ENCODE measurements around the gene SEMA3G.

The SEMA3G gene

DNA sequence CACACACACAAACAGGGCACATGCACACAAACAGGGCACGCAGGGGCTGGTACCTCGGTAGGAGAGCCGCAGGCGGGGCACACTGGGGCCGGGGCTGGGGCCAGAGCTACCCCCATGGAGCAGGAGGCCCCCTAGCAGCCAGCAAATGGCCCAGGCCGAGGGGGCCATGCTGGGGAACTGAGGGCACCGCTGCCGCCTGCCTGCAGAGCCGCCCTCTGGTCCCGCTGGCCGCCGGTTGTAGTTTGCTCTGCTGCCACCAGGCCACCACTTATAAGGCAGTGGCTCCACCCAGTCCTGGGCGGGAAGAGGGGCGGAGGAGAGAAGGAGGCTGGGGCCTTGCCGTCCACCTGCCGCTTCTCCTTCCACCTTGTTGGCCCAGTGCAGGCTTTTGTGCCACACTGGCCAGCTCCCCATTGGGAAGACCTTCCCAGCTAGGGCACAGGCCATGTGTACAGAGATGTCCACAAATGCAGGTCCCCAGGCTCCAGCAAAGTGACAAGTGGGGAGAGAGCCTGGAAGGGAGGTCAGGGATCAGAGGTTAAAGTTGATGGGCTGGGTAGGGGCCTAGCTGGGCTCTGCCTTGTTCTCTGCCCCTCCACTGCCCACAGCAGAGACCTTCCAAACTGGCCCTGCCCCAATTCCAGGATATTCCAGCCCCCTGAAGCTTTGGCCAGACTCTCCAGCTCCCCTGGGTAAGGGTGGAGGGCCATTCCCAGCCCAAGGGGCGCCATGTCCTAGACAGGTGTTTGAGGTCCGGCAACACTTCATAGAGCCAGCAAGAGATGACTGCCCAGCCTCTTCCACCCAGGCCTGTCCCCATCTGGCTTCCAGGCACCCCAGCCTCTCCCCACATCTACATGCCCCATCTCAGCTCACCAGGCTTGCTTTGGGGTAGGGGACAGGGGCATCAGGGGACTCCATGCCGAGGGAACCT lies at the start of gene SEMA3G:
Gene SEMA3G (minus strand): TSS at position 244 of the 934 bp plus-strand sequence. CDS start 76 bp downstream, at position 168.
- peak; percentile 92 for DNase-seq

DNA sequence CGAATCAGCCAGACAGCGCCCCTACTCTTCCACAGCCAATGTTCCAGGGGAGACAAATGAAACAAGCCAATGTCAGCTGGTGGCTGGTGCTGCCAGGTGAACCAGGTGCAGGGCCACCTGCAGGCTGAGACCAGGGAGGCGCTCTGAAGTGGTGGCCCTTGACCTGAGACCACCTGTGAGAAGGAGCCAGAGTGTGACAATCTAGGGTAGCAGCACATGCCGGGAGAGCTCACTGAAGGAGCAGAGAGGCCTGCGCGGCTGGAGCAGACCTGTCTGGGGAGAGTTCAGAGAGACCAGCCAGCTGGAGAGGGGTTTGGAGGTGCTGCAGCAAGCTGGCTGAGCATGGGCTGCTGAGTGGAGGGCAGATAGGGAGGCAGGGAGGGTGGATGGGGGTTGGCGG lies 49.5 kb upstream of the SEMA3G start:
- no peak for DNase-seq

DNA sequence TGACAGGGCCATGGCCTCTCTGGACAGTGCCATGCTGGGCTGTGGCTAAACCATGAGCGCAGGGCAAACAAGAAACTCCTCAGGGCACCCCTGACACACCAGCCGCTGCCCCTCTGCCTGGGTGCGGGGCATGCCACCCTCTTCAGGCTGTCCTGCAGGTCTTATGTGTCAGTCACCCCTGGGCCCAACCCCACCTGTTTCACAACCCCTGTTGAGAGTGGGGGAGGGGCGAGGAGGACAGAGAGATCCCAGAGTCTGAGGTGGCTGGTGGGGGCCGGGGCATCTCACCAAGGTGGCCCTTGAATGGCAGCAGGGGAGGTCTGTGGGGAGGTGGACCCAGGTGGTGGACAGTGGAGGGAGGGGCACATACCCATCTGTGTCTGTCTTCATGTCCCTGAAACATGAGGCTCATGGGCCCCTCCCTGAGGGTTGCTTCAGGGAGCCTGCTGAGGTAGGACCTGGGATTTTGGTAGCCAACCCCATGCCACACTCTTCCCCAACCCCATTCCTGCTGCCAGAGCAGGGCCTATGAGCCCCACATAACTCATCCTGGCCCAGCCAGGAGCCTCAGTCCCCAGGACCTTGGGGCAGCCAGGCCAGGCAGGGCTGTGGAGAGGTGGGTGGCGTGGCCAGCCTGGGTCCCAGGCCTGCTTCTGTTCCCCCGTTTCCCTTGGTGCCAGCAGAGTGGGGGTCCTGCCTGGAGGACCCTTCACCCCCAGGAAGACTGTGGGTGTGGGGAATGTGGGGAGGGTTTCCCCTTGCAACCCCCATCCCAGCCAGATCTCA lies 48.5 kb upstream of the SEMA3G start:
- DNase-seq, result no peak

DNA sequence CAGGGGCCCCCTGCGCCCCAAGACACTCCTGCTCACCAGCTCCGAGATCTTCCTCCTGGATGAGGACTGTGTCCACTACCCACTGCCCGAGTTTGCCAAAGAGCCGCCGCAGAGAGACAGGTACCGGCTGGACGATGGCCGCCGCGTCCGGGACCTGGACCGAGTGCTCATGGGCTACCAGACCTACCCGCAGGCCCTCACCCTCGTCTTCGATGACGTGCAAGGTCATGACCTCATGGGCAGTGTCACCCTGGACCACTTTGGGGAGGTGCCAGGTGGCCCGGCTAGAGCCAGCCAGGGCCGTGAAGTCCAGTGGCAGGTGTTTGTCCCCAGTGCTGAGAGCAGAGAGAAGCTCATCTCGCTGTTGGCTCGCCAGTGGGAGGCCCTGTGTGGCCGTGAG lies 47.2 kb upstream of the SEMA3G start:
- no peak for DNase-seq

DNA sequence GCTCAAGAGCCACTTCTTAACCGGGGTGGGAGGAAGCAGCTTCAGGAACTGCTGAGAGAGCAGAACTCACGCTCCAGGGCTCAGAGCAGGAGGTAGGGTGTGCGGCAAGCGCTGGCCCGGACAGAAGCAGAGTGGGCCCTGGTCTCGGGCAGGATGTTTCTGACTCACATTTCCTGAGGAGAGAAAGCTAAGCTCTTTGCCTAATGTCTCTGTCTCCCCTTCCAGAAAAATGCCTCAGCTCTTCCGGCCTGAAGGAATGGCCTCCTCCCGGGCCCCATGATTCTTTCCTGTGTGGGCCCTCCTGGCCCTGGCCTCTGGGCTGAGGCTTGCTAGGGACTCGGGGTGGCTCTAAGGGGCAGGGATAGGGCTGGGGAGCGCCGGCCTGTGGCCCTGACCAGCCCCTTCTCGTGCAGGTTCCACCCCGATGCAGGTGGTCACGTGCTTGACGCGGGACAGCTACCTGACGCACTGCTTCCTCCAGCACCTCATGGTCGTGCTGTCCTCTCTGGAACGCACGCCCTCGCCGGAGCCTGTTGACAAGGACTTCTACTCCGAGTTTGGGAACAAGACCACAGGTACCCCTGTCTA lies 46.1 kb upstream of the SEMA3G start:
- DNase-seq, result no peak

DNA sequence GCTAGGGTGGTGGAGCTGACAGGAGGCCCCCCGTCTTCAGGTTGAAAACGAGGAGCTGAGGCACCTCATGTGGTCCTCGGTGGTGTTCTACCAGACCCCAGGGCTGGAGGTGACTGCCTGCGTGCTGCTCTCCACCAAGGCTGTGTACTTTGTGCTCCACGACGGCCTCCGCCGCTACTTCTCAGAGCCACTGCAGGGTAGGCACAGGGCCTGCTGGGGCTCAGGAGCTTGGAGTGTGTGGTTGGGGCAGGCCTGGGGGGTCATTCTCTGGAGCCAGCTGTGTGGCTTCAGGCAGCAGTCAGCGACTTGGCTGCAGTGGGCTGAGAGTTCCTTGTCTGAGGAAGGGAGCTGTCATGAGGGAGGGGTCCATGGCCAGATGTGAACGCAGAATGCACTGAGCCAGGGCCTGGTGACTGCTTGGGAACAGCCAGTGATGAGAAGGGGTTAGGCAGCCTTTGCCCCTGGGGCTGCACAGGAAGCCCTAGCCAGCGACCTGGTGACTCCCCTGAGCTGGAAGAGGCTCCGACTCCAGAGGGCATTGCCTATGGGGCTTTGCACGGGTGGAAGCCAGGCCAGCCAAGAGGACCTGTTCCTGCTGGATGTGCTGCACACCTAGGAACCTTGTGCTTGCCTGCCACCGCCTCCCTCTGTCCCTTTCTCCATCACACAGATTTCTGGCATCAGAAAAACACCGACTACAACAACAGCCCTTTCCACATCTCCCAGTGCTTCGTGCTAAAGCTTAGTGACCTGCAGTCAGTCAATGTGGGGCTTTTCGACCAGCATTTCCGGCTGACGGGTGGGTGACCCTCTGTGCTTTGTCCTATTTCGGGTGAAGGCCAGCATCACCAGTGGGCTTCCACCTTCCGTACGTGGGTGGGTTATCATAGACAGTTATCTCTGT lies 45.4 kb upstream of the SEMA3G start:
- no peak for DNase-seq

DNA sequence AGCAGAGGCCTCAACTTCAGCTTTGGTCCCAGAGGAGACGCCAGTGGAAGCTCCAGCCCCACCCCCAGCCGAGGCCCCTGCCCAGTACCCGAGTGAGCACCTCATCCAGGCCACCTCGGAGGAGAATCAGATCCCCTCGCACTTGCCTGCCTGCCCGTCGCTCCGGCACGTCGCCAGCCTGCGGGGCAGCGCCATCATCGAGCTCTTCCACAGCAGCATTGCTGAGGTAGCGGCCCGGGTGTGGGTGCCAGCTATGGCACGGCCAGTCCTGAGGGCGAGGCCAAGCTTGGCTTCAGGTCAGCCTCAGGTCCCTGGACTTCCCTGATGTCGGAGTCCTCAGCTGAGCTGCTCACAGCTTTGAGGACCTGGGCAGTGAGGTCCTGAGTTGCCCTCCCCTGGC lies 44.5 kb upstream of the SEMA3G start:
- DNase-seq, result no peak

DNA sequence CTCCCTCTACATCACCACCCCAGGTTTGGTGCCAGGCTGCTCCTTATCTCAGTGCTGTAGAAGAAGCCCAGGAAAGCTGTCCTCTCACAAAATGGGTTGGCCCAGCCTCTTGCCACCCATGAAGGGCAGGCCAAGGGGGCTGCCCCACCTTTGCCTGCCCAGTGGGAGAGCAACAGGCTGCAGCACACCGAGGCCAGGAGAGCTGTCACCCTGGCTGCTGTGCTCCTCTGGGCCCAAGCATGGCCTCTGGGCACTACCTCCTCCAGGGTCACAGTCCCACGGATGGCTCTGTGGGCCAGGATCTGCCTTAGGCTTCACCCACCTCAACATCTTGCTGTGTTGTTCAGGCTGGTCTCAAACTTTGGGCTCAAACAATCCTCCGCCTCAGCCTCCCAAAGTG lies 43.8 kb upstream of the SEMA3G start:
- no peak for DNase-seq

DNA sequence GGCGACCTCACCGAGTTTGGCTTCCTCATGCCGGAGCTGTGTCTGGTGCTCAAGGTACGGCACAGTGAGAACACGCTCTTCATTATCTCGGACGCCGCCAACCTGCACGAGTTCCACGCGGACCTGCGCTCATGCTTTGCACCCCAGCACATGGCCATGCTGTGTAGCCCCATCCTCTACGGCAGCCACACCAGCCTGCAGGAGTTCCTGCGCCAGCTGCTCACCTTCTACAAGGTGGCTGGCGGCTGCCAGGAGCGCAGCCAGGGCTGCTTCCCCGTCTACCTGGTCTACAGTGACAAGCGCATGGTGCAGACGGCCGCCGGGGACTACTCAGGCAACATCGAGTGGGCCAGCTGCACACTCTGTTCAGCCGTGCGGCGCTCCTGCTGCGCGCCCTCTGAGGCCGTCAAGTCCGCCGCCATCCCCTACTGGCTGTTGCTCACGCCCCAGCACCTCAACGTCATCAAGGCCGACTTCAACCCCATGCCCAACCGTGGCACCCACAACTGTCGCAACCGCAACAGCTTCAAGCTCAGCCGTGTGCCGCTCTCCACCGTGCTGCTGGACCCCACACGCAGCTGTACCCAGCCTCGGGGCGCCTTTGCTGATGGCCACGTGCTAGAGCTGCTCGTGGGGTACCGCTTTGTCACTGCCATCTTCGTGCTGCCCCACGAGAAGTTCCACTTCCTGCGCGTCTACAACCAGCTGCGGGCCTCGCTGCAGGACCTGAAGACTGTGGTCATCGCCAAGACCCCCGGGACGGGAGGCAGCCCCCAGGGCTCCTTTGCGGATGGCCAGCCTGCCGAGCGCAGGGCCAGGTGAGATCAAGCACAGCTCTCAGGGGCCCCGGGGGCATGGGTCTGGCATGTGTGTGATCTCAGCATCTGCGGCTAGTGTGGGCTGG lies 43.1 kb upstream of the SEMA3G start:
- DNase-seq, result no peak

DNA sequence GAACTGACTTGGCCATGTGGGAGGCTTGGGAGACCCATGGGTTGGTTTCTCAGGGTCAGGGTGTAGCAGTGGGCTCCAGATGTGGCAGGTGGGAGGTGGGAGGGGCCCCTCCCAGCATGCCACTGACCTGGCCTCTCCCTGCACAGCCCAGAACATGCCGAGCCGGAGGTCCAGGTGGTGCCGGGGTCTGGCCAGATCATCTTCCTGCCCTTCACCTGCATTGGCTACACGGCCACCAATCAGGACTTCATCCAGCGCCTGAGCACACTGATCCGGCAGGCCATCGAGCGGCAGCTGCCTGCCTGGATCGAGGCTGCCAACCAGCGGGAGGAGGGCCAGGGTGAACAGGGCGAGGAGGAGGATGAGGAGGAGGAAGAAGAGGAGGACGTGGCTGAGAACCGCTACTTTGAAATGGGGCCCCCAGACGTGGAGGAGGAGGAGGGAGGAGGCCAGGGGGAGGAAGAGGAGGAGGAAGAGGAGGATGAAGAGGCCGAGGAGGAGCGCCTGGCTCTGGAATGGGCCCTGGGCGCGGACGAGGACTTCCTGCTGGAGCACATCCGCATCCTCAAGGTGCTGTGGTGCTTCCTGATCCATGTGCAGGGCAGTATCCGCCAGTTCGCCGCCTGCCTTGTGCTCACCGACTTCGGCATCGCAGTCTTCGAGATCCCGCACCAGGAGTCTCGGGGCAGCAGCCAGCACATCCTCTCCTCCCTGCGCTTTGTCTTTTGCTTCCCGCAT lies 42.3 kb upstream of the SEMA3G start:
- no peak for DNase-seq

DNA sequence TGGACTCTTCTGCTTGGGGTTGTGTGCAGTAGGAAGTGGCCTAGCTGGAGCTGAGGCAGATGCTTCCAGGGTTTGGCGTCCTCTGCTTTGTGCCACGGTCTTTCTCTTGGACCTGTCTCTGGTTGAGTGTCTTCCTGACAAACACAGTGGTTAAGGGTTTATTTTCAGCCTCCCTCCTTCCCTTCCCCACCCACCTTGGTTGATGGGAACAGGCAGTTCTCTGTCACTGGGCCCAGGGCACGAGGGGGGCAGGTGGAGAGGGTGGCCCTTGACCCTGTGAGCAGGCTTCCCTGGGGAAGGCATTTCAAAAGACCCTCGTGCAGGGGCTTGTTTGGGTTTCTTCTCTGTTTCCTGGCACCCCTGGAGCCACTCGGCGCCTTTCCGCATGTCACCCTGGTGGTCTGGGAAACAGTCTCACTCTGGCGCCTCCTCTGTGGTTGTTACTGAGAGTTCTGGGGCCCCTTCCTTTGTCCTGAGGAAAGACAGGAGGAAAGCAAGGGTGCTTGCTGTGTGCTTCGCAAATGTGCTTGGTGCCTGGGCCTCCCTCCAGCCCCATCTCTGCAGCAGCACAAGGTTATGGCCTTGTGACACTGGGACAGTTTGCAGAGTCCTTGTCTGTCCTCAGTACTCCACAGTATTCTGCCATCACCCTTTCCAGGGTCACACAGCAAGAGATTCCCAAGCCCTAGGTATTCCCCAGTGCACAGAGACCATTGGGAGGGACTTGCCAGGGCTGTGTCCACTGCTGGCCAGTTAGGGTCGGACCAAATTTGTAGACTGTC lies 40.0 kb upstream of the SEMA3G start:
- no peak for DNase-seq

DNA sequence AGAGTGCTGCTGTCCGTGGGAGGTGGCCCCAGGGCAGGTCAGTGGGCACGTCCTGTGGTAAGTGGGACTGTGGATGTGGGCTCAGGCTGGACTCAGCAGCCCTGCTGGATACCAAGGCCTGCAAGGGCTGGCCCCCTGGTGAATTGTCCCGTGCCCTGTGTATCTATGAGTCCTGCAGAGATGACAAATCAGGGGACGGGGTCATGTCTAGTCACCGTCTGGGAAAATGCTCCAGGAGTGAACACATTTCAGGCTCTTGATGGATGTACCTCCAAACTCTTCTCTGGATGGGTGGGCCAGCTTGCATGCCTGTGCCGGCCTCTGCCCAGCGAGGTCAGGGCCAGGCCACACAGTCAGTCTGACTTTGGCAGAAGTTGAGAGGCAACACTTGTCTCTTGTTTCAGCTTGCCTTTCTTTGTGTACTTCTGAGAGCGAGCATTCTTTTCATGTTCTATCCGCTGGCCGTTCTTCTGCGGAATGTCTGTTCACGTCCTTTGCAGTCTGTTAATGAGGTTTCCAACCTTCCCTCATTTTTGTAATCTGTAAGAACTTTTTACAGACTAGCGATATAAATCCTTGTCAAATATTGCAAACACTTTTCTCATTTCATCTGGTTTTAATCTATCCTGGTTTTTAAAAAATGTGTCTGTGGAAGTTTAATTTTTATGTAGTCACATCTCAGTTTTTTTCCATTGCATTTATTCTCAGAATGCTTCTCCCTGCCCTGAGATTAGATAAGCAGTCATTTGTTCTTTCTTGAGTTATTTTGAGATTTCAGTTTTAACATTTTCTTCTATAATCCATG lies 38.9 kb upstream of the SEMA3G start:
- DNase-seq, result no peak

DNA sequence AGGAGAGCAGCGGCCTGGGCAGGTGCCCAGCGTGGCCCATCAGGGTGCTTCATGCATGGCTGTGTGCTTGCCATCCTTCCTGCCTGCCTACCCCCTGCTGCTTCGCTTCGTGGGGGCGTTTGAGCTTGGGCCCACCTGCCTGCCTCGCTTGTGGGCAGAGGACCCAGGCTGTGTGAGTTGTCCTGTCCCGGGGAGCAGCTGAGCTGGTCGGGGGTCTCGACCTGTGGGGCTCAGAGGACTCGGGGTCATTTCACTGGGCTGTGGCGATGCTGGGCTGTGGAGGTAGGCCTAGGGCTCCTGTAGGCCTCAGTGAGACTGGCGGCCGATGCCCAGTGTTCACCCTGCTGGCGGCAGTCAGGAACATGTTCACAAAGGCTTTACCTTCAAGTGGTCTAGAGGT lies 38.2 kb upstream of the SEMA3G start:
- DNase-seq, result no peak

DNA sequence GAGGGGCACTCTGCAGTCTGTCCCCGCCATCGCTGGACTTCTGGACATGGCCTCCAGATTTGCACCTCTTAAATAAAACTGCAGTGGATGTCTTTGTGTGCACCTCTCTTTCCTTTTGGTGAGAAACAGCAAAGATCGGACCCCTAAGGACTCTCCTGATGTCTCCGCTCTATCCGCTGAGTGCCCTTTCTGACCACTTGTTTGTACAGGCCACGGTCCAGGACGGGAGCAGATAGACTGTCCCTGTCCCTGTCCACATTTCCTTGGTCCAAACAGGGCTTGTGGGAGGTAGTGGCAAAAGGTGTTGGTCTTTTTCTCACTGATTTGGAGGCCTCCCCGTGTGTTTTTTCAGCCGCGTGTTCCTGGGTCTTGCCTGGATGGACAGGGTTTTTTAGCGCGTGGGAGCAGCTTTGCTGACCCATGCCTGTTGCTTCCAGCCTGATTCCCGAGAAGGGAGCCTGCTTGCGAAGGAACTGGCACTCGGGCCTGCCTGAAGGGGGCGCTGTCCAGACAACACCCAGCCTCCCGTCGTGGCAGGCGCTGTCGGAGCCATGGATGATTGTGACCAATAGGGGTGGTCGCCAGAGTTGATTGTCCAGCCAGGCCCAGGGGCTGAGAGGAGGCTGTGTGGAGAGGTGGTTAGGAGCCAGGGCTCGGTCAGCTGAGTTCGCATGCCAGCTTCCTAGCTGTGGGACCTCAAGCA lies 37.1 kb upstream of the SEMA3G start:
- DNase-seq, result peak; percentile 71

DNA sequence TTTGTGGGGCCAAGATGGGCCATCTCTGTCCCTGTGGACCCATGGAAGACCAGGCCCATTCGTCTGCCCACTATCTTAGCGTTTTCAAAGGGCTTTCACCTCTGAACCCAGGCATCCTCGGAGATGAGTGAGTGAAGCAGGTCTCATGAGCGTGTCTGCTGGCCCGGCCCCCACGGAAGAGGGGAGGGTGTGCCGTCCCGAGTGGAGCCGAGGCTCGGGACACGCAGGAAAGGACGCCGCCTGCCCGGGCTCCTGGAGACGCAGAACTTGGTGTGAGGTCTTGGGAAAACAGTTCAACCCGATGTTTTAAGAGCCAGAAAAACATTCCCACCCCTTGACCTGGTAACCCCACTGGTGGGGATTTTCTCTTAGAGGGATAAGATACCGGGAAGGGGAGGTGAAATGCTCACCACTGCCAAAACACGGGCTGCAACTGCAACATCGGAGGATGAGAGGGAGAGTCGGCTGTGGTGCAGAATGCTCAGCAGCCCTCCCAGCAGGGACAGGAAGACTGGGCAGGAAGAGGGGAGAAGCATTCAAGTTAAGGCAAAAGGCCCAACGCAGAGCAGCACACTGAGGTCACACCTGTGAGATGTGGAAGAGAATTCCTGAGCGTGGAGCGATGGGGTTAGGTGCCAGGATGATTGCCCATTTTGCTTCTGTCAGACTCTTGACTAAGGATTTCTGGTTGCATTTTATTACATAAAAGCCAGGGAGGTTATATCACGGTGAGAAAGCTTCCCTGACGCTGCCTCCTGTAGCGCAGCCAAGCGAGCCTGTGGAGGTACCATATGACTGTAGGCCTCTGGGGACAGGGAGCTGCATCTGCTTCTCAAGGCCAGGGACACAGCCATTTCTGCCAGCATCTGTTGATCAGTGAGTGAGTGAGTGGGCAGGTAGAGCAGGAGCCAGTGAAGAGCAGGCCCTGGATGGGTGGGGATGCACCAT lies 36.1 kb upstream of the SEMA3G start:
- no peak for DNase-seq

DNA sequence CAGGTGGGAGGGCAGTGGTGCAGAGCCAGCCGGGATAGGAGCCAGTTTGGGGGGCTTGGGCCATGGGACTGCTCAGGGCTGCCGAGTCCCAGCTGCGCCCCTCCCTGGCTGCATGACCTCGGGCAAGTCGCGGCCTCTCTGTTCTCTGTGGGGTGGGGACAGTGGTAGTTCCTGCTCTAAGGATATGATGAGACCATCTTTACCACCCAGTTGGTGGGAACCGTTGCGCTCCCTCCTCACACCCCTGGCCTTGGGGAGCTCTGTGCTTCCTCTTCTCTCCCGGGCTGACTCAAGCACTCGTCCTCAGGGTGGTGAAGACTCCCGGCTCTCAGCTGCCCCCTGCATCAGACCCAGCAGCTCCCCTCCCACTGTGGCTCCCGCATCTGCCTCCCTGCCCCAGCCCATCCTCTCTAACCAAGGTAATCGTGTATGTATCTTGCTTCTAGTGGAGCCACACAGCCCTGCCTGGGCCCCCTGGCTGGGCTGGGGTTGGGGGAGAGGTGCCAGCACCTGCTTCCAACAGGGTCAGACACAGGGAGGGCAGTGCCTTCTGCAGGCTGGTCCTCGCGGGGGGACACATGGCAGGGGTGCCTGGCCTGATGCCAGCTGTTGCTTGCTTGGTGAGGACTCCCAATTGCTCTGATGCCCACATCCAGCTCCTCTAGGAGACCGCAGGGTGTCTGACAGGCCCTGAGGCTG lies 35.1 kb upstream of the SEMA3G start:
- no peak for DNase-seq

Measured in activated effector memory CD4-positive, alpha-beta T cell treated with anti-CD3 and anti-CD28 coated beads, Interleukin-2, amount 50 U/mL, for 16 hours (primary cell).